ENCODE data around the gene EPN2. TPM values are rescaled to one million over a fixed set of nuclear protein-coding genes. Genes with fewer than 3 reads are reported as not detected.

The EPN2 gene
- total and polyA plus RNA-seq, 4 donors: 5.6 to 23.8 (median 12.2) TPM

DNA sequence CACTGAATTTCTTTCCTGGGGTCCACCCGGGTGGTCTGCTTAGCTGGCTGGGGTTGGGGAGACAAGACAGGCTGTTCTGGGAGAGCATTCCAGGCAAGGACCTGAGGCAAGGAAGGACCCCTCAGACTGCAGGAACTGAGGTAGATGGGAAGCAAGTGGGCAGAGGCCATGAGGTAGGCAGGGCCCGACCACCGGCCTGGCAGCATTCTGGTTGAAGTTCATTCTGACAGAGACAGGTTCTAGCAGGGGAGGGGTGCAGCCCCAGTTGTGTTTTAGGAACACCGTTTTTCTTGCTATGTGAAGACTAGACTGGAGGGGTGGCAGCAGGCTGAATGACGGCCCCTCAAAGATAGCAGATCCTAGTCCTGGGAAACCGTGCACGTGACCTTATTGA is 107.9 kb downstream of the EPN2 start:
- H3K4me1 ChIP-seq (ENCODE audit: control insufficient read depth in 4 of 4, insufficient read depth in 4 of 4, low read length in 3 of 4): peaks cover 31 to 73% (median 52%) of the 10 kb centered on the region in 4 donors
- H3K27me3 ChIP-seq (ENCODE audit: control insufficient read depth in 4 of 4, insufficient read depth in 4 of 4, low read length in 3 of 4): no peaks in the 10 kb centered on the region
- H3K4me3 ChIP-seq (ENCODE audit: low read depth in 1 of 3, low read length in 3 of 3): no peak overlapping the region
- no peaks in the 10 kb centered on the region for H3K36me3 ChIP-seq (ENCODE audit: control insufficient read depth in 4 of 4, insufficient read depth in 3 of 4, low read depth in 1 of 4, low read length in 3 of 4)
- 46% methylated on average over 7 of the region's 7 CpGs for WGBS
- no peak for TF ChIP-seq SP1 (IDR thresholded peaks at IDR 0.05)
- TF ChIP-seq, protein P1, sequence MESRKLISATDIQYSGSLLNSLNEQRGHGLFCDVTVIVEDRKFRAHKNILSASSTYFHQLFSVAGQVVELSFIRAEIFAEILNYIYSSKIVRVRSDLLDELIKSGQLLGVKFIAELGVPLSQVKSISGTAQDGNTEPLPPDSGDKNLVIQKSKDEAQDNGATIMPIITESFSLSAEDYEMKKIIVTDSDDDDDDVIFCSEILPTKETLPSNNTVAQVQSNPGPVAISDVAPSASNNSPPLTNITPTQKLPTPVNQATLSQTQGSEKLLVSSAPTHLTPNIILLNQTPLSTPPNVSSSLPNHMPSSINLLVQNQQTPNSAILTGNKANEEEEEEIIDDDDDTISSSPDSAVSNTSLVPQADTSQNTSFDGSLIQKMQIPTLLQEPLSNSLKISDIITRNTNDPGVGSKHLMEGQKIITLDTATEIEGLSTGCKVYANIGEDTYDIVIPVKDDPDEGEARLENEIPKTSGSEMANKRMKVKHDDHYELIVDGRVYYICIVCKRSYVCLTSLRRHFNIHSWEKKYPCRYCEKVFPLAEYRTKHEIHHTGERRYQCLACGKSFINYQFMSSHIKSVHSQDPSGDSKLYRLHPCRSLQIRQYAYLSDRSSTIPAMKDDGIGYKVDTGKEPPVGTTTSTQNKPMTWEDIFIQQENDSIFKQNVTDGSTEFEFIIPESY (IDR thresholded peaks at IDR 0.05): no peak
- H3K9ac ChIP-seq (ENCODE audit: low read depth in 1 of 2, low read length in 2 of 2): no peak overlapping the region
- DNase-seq (ENCODE audit: low spot score): no peak
- H3K27ac ChIP-seq (ENCODE audit: low read depth in 1 of 2, low read length in 2 of 2): peak overlapping the region; percentile 44 to 68
- no peaks in the 10 kb centered on the region for H3K9me3 ChIP-seq (ENCODE audit: control insufficient read depth in 4 of 4, low read length in 3 of 4)

DNA sequence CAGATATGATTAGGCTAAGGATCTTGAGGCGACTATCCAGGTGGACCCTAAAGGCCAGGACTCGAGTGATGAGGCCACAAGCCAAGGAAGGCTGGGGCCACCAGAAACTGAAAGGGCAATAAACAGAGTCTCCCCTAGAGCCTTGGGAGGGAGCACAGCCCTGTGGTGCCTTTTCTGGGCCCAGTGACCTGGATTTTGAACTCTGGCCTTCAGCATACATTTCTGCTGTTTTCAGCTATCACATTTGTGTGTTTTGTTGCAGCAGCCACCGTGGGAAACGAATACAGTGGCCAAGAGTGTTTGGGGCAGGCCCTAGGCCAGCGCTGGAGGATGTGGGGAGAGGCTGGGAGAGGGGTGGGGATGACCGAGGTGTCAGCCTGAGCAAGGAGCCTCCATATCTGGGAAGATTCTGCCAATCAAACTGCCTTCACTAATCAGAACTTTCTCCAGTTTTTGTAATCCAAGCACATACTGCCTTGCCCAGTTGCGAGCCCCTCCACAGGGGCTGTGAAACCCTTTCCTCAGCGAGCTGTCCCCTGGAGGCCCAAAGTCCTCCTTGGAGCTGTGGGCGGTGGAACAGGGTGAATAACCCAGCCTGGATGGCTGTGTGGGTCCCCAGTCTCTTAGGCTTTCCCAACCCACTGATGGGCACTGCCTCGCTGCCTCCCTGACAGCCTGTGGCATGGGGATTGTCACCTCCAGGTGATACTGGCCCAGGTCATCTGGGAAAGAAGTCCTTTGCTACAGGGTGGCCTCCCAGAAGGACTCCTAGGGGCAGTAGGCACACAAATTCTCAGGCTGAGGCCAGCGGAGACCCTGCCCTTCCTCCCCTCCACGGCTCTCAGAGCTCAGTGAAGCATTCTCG is 108.6 kb downstream of the EPN2 start:
- TF ChIP-seq HNF4A (conservative IDR thresholded peaks at IDR 0.05) (peak; percentile 86 to 97), YY1 (IDR thresholded peaks at IDR 0.05) (peak; percentile 63), EGR1 (IDR thresholded peaks at IDR 0.05; ENCODE audit: low read depth in 2 of 2) (no peak), RXRA (IDR thresholded peaks at IDR 0.05) (peak; percentile 96 to 97), NR2F2 (IDR thresholded peaks at IDR 0.05) (peak; percentile 65), FOXA1 (IDR thresholded peaks at IDR 0.05) (peak; percentile 40), FOXA2 (IDR thresholded peaks at IDR 0.05) (peak; percentile 51), RAD21 (IDR thresholded peaks at IDR 0.05) (peak; percentile 24 to 54), GABPA (IDR thresholded peaks at IDR 0.05 in 1 of 2, conservative IDR thresholded peaks at IDR 0.05 in 1 of 2) (no peak), SP1 (IDR thresholded peaks at IDR 0.05) (peak; percentile 97), HNF4G (IDR thresholded peaks at IDR 0.05) (no peak), JUND (IDR thresholded peaks at IDR 0.05) (peak in 1 of 2 donors; percentile 58), TAF1 (conservative IDR thresholded peaks at IDR 0.05) (no peak)
- TF ChIP-seq, protein P2, sequence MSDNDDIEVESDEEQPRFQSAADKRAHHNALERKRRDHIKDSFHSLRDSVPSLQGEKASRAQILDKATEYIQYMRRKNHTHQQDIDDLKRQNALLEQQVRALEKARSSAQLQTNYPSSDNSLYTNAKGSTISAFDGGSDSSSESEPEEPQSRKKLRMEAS (IDR thresholded peaks at IDR 0.05): peak; percentile 69
- TF ChIP-seq, protein P3, sequence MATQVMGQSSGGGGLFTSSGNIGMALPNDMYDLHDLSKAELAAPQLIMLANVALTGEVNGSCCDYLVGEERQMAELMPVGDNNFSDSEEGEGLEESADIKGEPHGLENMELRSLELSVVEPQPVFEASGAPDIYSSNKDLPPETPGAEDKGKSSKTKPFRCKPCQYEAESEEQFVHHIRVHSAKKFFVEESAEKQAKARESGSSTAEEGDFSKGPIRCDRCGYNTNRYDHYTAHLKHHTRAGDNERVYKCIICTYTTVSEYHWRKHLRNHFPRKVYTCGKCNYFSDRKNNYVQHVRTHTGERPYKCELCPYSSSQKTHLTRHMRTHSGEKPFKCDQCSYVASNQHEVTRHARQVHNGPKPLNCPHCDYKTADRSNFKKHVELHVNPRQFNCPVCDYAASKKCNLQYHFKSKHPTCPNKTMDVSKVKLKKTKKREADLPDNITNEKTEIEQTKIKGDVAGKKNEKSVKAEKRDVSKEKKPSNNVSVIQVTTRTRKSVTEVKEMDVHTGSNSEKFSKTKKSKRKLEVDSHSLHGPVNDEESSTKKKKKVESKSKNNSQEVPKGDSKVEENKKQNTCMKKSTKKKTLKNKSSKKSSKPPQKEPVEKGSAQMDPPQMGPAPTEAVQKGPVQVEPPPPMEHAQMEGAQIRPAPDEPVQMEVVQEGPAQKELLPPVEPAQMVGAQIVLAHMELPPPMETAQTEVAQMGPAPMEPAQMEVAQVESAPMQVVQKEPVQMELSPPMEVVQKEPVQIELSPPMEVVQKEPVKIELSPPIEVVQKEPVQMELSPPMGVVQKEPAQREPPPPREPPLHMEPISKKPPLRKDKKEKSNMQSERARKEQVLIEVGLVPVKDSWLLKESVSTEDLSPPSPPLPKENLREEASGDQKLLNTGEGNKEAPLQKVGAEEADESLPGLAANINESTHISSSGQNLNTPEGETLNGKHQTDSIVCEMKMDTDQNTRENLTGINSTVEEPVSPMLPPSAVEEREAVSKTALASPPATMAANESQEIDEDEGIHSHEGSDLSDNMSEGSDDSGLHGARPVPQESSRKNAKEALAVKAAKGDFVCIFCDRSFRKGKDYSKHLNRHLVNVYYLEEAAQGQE (IDR thresholded peaks at IDR 0.05): no peak
- TF ChIP-seq, protein P4, sequence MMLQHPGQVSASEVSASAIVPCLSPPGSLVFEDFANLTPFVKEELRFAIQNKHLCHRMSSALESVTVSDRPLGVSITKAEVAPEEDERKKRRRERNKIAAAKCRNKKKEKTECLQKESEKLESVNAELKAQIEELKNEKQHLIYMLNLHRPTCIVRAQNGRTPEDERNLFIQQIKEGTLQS (IDR thresholded peaks at IDR 0.05): peak; percentile 5
- TF ChIP-seq, protein P5, sequence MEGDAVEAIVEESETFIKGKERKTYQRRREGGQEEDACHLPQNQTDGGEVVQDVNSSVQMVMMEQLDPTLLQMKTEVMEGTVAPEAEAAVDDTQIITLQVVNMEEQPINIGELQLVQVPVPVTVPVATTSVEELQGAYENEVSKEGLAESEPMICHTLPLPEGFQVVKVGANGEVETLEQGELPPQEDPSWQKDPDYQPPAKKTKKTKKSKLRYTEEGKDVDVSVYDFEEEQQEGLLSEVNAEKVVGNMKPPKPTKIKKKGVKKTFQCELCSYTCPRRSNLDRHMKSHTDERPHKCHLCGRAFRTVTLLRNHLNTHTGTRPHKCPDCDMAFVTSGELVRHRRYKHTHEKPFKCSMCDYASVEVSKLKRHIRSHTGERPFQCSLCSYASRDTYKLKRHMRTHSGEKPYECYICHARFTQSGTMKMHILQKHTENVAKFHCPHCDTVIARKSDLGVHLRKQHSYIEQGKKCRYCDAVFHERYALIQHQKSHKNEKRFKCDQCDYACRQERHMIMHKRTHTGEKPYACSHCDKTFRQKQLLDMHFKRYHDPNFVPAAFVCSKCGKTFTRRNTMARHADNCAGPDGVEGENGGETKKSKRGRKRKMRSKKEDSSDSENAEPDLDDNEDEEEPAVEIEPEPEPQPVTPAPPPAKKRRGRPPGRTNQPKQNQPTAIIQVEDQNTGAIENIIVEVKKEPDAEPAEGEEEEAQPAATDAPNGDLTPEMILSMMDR (IDR thresholded peaks at IDR 0.05; ENCODE audit: low read depth, low read length, missing input control): no peak
- TF ChIP-seq, protein P1 (IDR thresholded peaks at IDR 0.05): peak; percentile 72
- no peaks in the 10 kb centered on the region for H3K27me3 ChIP-seq (ENCODE audit: control insufficient read depth in 4 of 4, insufficient read depth in 4 of 4, low read length in 3 of 4)
- WGBS: 53% methylated on average over 13 of the region's 13 CpGs
- no peak overlapping the region for H3K4me3 ChIP-seq (ENCODE audit: low read depth in 1 of 3, low read length in 3 of 3)
- peaks cover 31 to 71% (median 52%) of the 10 kb centered on the region in 4 donors for H3K4me1 ChIP-seq (ENCODE audit: control insufficient read depth in 4 of 4, insufficient read depth in 4 of 4, low read length in 3 of 4)
- H3K27ac ChIP-seq (ENCODE audit: low read depth in 1 of 2, low read length in 2 of 2): peak overlapping the region; percentile 44 to 68
- no peaks in the 10 kb centered on the region for H3K36me3 ChIP-seq (ENCODE audit: control insufficient read depth in 4 of 4, insufficient read depth in 3 of 4, low read depth in 1 of 4, low read length in 3 of 4)
- no peak for DNase-seq (ENCODE audit: low spot score)
- H3K9me3 ChIP-seq (ENCODE audit: control insufficient read depth in 4 of 4, low read length in 3 of 4): no peaks in the 10 kb centered on the region
- H3K9ac ChIP-seq (ENCODE audit: low read depth in 1 of 2, low read length in 2 of 2): peak overlapping the region in 1 of 2 donors; percentile 66

All from liver (tissue), 9 donors.